PC-9 (cell line): ENCODE results near the gene CADM2.

Experiments used
- CTCF ChIP-seq: fragments of 200-600 bp; sonication (generic); conservative IDR thresholded peaks from 2 replicates; pipeline ENCODE4 v1.6.1; 2017; ENCODE audit warnings: mixed run types, antibody characterized with exemption, mild to moderate bottlenecking, moderate library complexity
- EZH2 ChIP-seq: fragments of 200-600 bp; sonication (generic); IDR thresholded peaks from 2 replicates; pipeline ENCODE4 v1.8.0; 2017; ENCODE audit warnings: antibody characterized with exemption, low read depth

GRCh38 chr3:85524104-85524503 lies 565.3 kb downstream of the CADM2 start:
- no peak for TF ChIP-seq CTCF
- TF ChIP-seq EZH2, result no peak
